Dermis blood vessel endothelial cell (primary cell): Measurements from ENCODE around the gene MOB4. TPM values are rescaled to one million over a fixed set of nuclear protein-coding genes. Genes with fewer than 3 reads are reported as not detected.
"Not testable (repeated sequence)": the region's sequence is repeated elsewhere in the genome, so short reads cannot be mapped to it uniquely, and the experiment has no call there.

Source experiments
- DNase-seq: peaks from one replicate; pipeline ENCODE4 v3.0.0; 2010
- total RNA-seq: library from RNA; depleted of rRNA; stranded (reverse); fragments of >200 nt; gene quantifications from 2 replicates; pipeline ENCODE4 v1.2.3, GENCODE V29; 2014

Gene MOB4
- total RNA-seq: 32.3 and 39.5 TPM in 2 replicates

DNA sequence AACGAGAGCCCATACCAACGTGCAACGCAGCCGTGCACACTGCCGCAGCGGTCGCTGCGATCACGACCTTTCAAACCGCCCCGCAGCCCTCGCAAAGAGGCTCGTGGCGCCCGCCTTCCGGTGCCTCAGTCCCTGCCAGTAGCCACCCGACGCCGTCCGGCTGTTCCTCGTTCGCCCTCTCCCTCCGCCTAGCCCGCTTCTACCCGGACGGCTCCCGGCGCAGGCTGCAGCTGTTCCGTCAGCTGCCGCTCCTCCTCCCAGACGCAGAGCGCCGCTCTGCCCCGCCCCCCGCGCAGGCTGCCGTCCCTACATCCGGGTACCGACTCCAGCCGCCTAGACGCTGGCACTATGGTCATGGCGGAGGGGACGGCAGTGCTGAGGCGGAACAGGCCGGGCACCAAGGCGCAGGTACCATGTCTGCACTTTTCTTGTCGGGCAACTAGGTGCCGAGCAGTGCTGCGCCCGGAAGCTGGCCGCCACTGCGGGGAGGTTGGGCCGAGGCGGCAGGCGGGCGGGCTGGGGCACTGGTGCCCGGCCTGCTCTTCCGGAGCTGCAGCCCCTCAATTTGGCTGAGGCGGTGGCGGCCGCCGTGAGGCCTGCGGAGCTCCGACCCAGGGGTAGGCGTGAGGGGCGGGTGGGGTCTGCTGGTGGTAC, at the start of gene MOB4:
Gene MOB4, plus strand, starts transcription at position 328 of the 654 bp plus-strand sequence. Its CDS starts 21 bp downstream, at position 349.
- peak; percentile 98 for DNase-seq

DNA sequence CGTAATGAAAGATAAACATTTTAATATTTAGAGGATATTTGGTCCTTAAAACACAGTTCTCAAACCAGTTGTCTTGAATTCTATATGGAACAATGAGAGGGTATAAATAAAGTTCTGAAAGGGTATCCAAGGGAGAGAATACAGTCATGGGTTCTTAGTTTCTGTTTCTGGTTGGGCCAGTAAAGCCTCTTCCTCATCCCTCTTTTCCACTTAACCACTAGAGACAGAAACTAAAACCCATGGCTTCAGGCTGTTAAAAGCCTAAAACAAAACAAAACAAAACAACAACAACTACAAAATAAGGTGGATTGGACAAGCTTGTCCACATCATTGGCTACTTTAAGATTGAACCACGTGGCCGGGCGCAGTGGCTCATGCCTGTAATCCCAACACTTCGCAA, 43.7 kb upstream of the MOB4 start:
- DNase-seq: no peak

DNA sequence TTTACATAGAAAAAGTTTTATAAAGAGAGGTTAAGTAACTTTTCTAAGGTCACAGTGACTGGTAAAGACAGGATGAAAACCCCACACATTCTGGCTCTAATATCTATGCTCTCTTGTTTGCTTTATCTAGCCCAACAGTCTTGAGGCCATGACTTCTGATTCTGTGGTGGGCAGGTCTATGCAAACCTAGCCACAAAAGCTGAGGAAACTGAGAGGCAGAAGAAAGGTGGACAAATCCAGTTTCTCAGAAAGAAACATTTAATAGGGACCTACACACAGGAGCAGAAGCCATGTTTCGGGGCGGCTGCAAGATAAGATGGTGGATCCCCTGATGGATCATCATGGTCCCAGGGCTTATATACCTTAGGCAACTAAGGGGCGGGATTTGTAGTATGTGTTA, 38.1 kb upstream of the MOB4 start:
- no peak for DNase-seq

DNA sequence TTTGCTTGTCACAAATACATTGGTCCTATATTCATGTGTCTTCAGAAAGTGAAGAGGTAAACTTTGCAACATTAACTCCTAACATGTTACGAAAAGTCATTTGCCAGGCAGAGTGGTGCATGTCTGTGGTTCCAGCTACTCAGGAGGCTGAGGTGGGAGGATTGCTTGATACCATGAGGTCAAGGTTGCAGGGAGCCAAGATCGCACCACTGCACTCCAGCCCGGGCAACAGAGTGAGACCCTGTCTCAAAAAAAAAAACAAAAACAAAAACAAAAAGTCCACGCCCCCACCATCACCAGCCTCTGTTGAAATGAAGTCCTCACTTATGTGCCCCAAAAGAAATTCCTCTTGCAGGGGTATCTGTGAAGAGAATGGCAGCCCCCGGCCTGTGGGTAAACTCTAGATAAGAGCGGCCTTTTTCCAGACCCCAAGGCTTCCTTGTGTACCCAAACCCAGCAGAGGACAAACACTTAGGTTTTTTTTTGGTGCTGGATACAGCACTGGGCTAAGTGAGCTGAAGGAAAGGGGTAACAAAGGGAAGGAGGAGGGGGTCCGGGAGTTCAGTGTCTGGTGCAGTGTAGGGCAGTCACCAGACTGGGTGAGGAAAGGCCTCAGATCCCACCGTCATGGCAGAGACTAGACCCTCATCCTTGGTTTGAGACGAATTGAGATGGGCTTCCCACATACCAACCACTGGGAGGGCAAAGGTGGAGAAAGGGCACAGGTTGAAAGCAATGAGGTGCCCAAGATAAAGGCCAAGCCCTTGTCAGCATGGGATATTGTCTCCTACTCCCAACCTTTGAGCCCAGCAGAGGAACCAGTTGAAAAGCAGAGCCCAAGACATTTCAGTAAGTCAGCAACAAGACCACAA, 35.5 kb upstream of the MOB4 start:
- DNase-seq: no peak

GRCh38 chr2:197484248-197484647, 31.6 kb upstream of the MOB4 start:
- DNase-seq: not testable (repeated sequence)

GRCh38 chr2:197486175-197486574, 29.7 kb upstream of the MOB4 start:
- DNase-seq: no peak

GRCh38 chr2:197487385-197487784, 28.5 kb upstream of the MOB4 start:
- DNase-seq: no peak

DNA sequence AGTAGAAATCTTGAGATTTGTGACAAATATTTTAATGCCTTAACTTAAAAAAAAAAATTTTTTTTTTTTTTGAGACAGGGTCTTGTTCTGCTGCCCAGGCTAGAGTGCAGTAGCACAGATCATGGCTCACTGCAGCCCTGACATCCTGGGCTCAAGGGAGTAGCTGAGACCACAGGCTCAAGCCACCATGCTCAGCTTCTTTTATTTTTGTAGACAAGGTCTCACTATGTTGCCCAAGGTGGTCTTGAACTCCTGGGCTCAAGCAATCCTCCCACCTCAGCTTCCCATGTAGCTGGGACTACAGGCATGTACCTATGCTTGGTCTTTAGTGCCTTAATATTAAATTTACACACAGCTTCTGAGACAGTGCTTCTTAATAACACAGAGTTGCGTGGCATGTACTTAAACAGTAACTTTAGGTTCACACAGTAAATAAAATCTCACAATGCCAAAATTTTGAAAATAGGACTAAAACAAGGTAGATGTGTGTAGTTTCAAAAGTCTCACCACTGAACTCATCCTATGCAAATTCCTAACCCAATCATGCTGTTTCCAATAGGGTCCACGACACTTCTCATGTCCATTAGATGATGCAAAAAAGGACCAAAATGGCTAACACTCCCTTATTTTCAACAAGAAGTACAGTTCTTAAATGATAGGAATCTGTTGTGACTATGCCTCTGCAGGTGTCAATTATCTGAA, 20.3 kb upstream of the MOB4 start:
- DNase-seq: no peak

DNA sequence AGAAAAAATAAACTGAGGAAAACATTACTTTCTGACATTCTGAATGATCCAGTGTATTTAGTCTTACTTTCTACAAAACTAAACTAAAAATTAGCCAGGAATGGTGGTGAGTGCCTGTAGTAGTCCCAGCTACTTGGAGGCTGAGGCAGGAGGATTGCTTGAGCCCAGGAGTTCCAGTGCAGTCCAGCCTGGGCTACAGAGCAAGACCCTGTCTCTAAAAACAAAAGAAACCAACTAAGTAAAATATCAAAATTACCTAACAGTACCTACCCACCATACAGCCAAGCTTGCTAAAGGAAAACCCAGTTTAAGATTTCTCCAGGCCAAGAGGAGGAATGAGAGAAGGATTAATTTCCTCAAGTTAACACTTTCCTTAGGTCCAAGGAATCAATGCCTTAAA, 19.2 kb upstream of the MOB4 start:
- no peak for DNase-seq

GRCh38 chr2:197497326-197497725, 18.5 kb upstream of the MOB4 start:
- no peak for DNase-seq

DNA sequence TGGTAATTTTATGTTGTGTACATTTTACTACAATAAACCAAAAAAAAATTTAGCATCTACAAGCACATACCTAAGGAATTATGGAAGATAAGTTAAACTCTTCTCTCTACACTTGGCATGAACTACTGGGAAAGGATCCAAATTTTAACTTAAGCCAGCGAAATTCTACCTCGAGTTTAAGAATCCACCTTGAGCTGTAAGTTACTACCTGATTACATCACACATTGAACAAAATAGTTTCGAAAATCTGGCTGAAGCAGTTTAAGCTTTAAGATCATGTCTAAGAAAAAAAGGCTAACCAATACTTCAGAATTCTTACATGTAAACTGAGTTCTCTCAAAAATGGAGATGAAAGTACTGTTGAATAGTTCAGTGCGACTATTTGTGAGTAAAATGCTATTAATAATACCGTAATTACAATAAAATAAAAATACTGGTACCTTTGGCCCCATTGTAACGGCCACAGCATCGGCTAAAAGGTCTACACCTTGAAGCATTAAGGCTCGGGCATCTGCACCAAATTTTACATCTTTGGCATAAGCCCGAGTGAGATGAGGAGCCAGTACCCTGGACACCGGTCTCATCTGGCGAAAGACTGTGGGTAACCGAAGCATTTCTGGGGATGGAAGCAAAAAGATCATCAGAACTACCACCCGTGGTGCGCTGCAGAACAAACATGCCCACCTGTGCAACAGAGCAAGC, 17.5 kb upstream of the MOB4 start:
- no peak for DNase-seq

- peak; percentile 75 for DNase-seq
These were observed 16.8 kb upstream of the MOB4 start for GRCh38 chr2:197498937-197499593.

- DNase-seq: peak; percentile 100
These were observed 16.0 kb upstream of the MOB4 start, which contains the start of the genes HSPD1 and HSPE1 for GRCh38 chr2:197499594-197500502. Gene HSPD1, minus strand, starts transcription at chr2:197499840. Its CDS starts 992 bp downstream, at chr2:197498848. Gene HSPE1, plus strand, starts transcription at chr2:197500379. Its CDS starts 58 bp downstream, at chr2:197500437.

DNA sequence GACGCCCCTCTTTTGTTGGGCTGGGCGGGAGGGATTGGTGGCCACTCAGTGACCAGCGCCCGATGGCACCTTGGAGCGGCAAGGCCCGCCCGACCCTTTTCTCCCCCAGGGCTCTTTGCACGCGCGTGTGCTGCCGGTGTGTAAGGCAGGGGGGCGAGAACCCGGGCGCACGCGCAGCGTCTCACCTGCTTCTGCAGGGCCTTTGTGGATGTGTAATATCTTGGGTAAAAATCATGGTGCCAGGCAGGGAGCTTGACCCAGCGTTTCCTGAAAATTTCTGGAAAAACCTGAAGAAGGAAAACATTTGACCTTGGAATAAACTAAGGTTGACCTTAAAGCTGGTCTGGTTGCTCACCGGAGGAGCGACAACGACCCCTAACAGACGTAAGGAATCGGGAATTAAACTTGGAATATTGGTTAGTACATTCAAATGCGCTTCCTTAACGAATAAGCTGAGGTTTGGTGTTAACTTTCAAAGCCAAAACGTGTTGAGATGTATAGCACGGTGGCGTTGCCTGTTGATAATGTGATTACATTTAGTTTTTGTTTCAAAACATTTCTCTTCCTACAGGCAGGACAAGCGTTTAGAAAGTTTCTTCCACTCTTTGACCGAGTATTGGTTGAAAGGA, 15.2 kb upstream of the MOB4 start:
- peak; percentile 32 for DNase-seq

- DNase-seq: no peak
These were observed 13.7 kb upstream of the MOB4 start for GRCh38 chr2:197502201-197502600.

DNA sequence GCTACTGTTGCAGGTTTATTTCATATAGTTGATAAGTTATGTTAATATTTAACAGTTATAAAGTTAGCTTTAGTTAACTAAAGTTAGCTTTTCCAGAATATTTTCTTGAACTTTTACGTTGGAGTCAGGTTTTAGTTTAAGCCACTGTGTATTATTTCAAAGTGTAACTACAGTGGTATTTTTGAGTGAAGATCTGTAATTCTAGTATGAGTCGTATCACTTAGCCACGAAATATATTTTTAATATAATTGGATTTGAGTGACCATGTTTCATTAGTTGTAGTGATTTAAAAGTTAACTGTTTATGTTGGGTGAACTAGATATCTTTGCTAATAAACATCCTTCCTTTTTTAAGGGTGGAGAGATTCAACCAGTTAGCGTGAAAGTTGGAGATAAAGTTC, 13.2 kb upstream of the MOB4 start:
- no peak for DNase-seq

DNA sequence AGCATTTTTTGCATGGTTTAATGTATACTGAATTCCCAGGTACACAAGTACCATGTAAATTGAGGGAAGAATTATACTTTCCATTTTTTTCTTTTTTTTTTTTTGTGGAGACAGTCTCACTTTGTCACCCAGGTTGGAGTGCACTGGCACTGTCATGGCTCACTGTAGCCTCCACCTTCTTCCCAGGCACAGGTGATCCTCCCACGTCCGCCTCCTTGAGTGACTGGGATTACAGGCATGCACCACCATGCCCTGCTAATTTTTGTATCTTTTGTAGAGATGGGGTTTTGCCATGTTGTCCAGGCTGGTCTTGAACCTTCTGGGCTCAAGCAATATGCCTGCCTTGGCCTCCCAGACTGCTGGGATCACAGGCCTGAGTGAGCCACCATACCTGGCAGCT, 11.9 kb upstream of the MOB4 start:
- no peak for DNase-seq

DNA sequence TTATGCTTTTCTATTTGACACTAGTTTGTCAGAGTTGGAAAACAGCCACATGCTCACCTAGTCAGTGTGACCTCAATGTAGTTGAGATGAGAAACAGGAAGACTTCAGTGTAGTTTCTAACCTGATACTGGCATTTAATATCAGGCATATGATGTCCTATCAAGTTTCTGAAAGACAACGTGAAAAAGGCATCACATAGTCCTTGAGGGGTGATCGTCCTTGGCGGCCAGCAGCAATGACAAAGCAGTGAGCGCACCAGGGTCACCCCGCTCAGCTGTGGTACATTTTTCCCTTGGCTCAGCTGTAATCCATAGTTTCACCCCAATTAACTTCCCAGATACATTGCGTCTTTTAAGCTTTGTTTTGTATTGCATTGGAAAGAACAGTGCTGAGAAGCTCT, 11.4 kb upstream of the MOB4 start:
- no peak for DNase-seq

GRCh38 chr2:197506658-197507057, 9.2 kb upstream of the MOB4 start:
- no peak for DNase-seq

DNA sequence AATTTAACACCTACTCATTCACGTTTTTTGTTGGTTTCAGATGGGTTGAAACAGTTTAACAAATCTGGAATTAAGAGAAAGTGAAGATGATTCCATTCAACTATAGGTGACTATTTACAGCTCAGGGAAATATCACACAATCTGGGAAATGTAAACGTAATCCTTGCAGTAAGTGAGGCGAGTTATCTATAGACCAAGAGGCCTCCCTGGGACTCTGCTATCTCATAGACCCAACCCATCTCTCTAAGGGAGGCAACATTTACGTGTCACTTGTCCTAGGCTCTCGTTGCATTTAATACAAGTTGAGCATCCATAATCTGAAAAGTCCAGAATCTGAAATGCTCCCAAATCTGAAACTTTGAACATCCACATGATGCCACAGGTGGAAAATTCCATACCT, 2.0 kb upstream of the MOB4 start:
- DNase-seq: no peak
